Right cardiac atrium (tissue), 5 donors: ENCODE results near the gene TRIM62. TPM values are rescaled to one million over a fixed set of nuclear protein-coding genes. Genes with fewer than 3 reads are reported as not detected.

Experiments
- ATAC-seq, 2 donors: fragments of 200-7000 bp; cut with Tn5 transposase; one replicate each; pipeline versions ENCODE4 v1.8.0 to v1.9.1; 2020; ENCODE audit warnings: moderate library complexity in 2 of 2, mild to moderate bottlenecking in 1 of 2
- DNase-seq, 3 donors: peaks; one replicate each; pipeline ENCODE4 v3.0.0-alpha.2; 2020
- H3K27ac ChIP-seq: one replicate; pipeline ENCODE4 v1.5.1; 2013; ENCODE audit warnings: mild to moderate bottlenecking, low read length, control low read depth, moderate library complexity
- H3K27me3 ChIP-seq: one replicate; pipeline ENCODE4 v1.6.1; 2013; ENCODE audit not compliant: control insufficient read depth, insufficient read depth
- H3K4me1 ChIP-seq: one replicate; pipeline ENCODE4 v1.6.1; 2013; ENCODE audit warnings: low read length; ENCODE audit not compliant: control insufficient read depth, insufficient read depth
- H3K4me3 ChIP-seq: one replicate; pipeline ENCODE4 v1.5.1; 2013; ENCODE audit warnings: low read length, control low read depth
- H3K9me3 ChIP-seq: one replicate; pipeline ENCODE4 v1.6.1; 2013; ENCODE audit warnings: low read length; ENCODE audit not compliant: control insufficient read depth
- WGBS: extraction: QIAGEN DNeasy Blood & Tissue Kit; methylation state at CpG from one replicate; pipeline ENCODE4 v1.1.7; 2013; 5-methylcytosine and 5-hydroxymethylcytosine counted together
- intact Hi-C, 4 donors: fragments of 100-400 bp; cut with DNase I; formaldehyde crosslinking; loops; one replicate each; pipeline versions ENCODE4 v1.11.0 to v1.14.0; 2022 to 2023
- polyA plus RNA-seq: library from polyadenylated mRNA; stranded (reverse); fragments of 200-250 nt; gene quantifications from one replicate; pipeline ENCODE4 v1.2.3, GENCODE V29; 2013
- total RNA-seq, 4 donors: library from RNA; stranded (reverse); fragmentation: NEBNext Ultra II Directional; extraction: Animal tissue kit (Norgen Biotek cat#: 25700); gene quantifications; one replicate each; pipeline ENCODE4 v1.2.1, GENCODE V29; 2021
- donor health status: healthy with polysubstance abuse.
- donor health status: DM: no; HTN: yes; CAD: no.
- donor health status: DM: no; HTN: no; CAD: no.
- donor health status: DM: no; HTN: yes; CAD: no; lungs with severe emphysema.
- donor health status: DM: yes; HTN: yes; CAD: no.

Gene TRIM62
- total and polyA plus RNA-seq, 5 donors = 1.8 to 4.4 (median 2.8) TPM

DNA sequence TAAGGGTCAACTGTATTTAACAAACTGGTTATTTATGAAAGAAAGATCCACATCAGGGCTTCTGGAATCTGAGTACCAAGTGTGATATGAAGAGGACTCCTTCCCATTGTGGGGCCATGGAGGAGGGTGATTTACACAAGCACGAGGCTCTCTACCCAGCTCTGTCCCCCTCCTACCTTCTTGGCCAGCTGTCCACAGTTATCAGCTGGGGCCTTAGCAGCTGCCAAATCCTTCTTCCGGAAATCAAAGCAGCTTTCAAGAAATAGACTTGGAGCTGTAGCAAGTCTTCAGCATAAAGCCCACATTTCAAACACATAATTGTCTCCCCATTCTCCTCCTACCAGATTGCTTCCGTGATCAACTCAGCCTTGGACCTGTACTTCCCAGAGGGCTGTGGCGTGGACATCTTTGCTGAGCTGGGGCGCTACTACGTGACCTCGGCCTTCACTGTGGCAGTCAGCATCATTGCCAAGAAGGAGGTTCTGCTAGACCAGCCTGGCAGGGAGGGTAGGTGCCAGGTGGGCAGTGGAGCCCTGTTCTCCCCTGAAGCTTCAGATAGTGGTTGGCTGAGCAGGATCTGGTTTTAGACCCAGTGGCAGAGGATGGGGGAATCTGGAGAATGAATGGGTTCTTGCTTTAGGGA, 85.4 kb downstream of the TRIM62 start:
- WGBS = 35% methylated on average over 7 of the region's 7 CpGs
- Histone ChIP-seq H3K9me3 (no peaks in the 10 kb centered on the region), H3K27ac (no peak overlapping the region), H3K27me3 (no peaks in the 10 kb centered on the region), H3K4me1 (peaks cover 4% of the 10 kb centered on the region), H3K4me3 (no peak overlapping the region)
- intact Hi-C loops = loop anchor here in 1 of 4 donors (10.0 kb wide), 1 partner anchor 268 kb away; no protein-coding TSS in a partner anchor
- DNase-seq (peak in 2 of 3 donors; percentile 33 to 58), ATAC-seq (peak; percentile 57 to 63)

Other genes starting within 250 kb of the TRIM62 start
- gene RNF19B, start 217.2 kb downstream of the TRIM62 start, total RNA-seq = 10 to 100 TPM in 3 of 4 donors, 1 to 10 TPM in 1; 9.8 to 12.5 (median 11.3) TPM
- 3.8 TPM for gene RNF19B, start 217.2 kb downstream of the TRIM62 start, polyA plus RNA-seq
- gene AK2, start 145.2 kb downstream of the TRIM62 start, total RNA-seq = 100 to 1,000 TPM; 114 to 143 (median 130) TPM
- 149 TPM for gene AK2, start 145.2 kb downstream of the TRIM62 start, polyA plus RNA-seq
- gene AZIN2, start 100.9 kb downstream of the TRIM62 start, total RNA-seq = 1 to 10 TPM; 4.1 to 7.9 (median 5.4) TPM
- 2.4 TPM for gene AZIN2, start 100.9 kb downstream of the TRIM62 start, polyA plus RNA-seq
- 10 to 100 TPM; 31.0 to 42.5 (median 40.8) TPM for gene ZNF362, start 74.4 kb upstream of the TRIM62 start, total RNA-seq
- 22.2 TPM for gene ZNF362, start 74.4 kb upstream of the TRIM62 start, polyA plus RNA-seq
- not detected for gene A3GALT2, start 139.1 kb upstream of the TRIM62 start, total RNA-seq
- not detected for gene A3GALT2, start 139.1 kb upstream of the TRIM62 start, polyA plus RNA-seq
- 100 to 1,000 TPM in 2 of 4 donors, 10 to 100 TPM in 2; 89.3 to 105 (median 99.1) TPM for gene PHC2, start 249.1 kb upstream of the TRIM62 start, total RNA-seq
- gene PHC2, start 249.1 kb upstream of the TRIM62 start, polyA plus RNA-seq = 93.7 TPM